ENCODE data around the gene DHRS2.

Gene DHRS2

DNA sequence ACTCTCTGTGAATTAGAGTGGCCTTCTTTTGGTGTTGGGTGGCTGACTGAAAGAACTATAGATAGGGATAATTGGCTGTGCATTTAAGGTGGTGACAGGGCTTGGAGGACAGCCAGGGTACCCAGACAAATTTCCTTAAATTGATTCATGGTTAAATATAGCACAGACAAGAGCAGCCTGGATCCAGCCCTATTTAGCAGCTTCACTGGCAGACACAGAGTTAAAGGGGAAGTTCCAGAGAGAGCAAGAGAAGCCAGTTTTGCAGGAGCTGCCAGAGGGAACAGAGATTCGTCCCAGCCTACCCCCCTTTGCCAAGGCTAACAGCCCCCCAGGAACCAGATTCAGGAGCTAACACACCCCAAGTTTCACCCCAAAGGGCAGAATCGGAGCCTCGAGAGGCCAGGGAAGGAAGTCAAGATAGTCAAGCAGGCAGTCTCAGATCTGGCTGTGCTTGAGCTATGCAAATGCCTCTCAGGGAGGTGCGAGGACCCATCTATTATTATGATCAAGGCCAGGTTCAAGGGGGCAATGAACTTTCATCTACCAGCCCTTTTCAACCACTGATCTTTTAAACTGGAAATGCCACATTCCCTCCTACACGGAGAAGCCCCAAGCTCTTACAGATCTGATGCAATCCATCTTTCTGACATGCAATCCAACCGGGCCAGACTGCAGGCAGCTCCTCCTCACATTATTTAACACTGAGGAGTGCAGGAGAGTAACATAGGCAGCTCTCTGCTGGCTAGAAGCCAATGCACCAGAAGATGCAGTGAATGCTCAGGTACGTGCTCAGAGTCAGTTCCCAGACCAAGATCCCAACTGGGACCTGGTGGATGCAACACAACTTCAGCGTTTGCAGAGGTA is 58.2 kb downstream of the DHRS2 start:
- TF ChIP-seq EZH2 (IDR thresholded peaks at IDR 0.05) (no peak), POLR2AphosphoS5 (IDR thresholded peaks at IDR 0.05; ENCODE audit: borderline replicate concordance, low read depth, low read length) (no peak), FOXP2 (optimal IDR thresholded peaks at IDR 0.05; ENCODE audit: control extremely low read depth, extremely low read length, insufficient read depth) (no peak)
- peak; percentile 10 for DNase-seq (ENCODE audit: low read depth, low spot score)

More for the DNA sequence above, 58.2 kb downstream of the DHRS2 start:
- H3K27ac ChIP-seq: peak overlapping the region; percentile 77
- H3K4me3 ChIP-seq: peak overlapping the region; percentile 60
- peak overlapping the region; percentile 74 for H3K9ac ChIP-seq (ENCODE audit: insufficient read length)
- no peaks in the 10 kb centered on the region for H3K36me3 ChIP-seq (ENCODE audit: insufficient read depth, low read length)
- no peaks in the 10 kb centered on the region for H3K9me3 ChIP-seq (ENCODE audit: low read depth, low read length)

Measured in SK-N-MC (cell line).